Mesenchymal stem cell (in vitro differentiated cells and primary cell): Measurements from ENCODE around the gene AGAP2.

ENCODE experiments used
- DNase-seq: peaks from one replicate; pipeline ENCODE4 v3.0.0-alpha.2; 2013
- H2AFZ ChIP-seq: one replicate; pipeline ENCODE4 v1.6.1; 2013; ENCODE audit warnings: low read depth, mild to moderate bottlenecking, control low read depth, inconsistent platforms, low read length, moderate library complexity
- H2AK5ac ChIP-seq: 2 replicates; pipeline ENCODE4 v1.6.1; 2013; ENCODE audit warnings: low read length, moderate library complexity, mild to moderate bottlenecking, inconsistent platforms; ENCODE audit not compliant: severe bottlenecking
- H2BK120ac ChIP-seq: one replicate; pipeline ENCODE4 v1.6.1; 2013; ENCODE audit warnings: low read depth, mild to moderate bottlenecking, inconsistent platforms, low read length, moderate library complexity
- H2BK12ac ChIP-seq, 2 experiments: one replicate each; pipeline ENCODE4 v1.6.1; 2013; ENCODE audit warnings: inconsistent platforms in 2 of 2, low read length in 2 of 2, mild to moderate bottlenecking in 2 of 2, moderate library complexity in 2 of 2, control low read depth in 1 of 2
- H2BK15ac ChIP-seq: one replicate; pipeline ENCODE4 v1.6.1; 2013; ENCODE audit warnings: mild to moderate bottlenecking, low read depth, inconsistent platforms; ENCODE audit not compliant: poor library complexity, severe bottlenecking
- H2BK5ac ChIP-seq: 2 replicates; pipeline ENCODE4 v1.6.1; 2013; ENCODE audit warnings: low read depth, mild to moderate bottlenecking, low read length, control low read depth, inconsistent platforms; ENCODE audit not compliant: poor library complexity, severe bottlenecking
- H3K14ac ChIP-seq, 2 experiments: one replicate each; pipeline ENCODE4 v1.6.1; 2013; ENCODE audit warnings: inconsistent platforms in 2 of 2, low read length in 2 of 2, control low read depth in 1 of 2, mild to moderate bottlenecking in 1 of 2, moderate library complexity in 1 of 2
- H3K18ac ChIP-seq, 2 experiments: one replicate each; pipeline ENCODE4 v1.6.1; 2013; ENCODE audit warnings: inconsistent platforms in 2 of 2, low read length in 2 of 2, control low read depth in 1 of 2, low read depth in 1 of 2, mild to moderate bottlenecking in 1 of 2
- H3K23ac ChIP-seq, 2 experiments: one replicate each; pipeline ENCODE4 v1.6.1; 2013; ENCODE audit warnings: inconsistent platforms in 2 of 2, low read length in 2 of 2, mild to moderate bottlenecking in 2 of 2, moderate library complexity in 2 of 2, control low read depth in 1 of 2
- H3K27ac ChIP-seq: 2 replicates; pipeline ENCODE4 v1.5.1; 2013; ENCODE audit warnings: mild to moderate bottlenecking, moderate library complexity, low read length, control low read depth, inconsistent platforms; ENCODE audit not compliant: poor library complexity, severe bottlenecking
- H3K27me3 ChIP-seq, 2 experiments: 2 replicates each; pipeline versions ENCODE4 v1.6.1 to v1.7.0; 2013; ENCODE audit warnings: low read length in 2 of 2, mild to moderate bottlenecking in 2 of 2, moderate library complexity in 2 of 2, control low read depth in 1 of 2, inconsistent platforms in 1 of 2; ENCODE audit not compliant: control insufficient read depth in 1 of 2, insufficient read depth in 1 of 2
- H3K36me3 ChIP-seq, 2 experiments: 2 replicates each; pipeline versions ENCODE4 v1.6.1 to v1.7.0; 2013; ENCODE audit warnings: low read length in 2 of 2, control low read depth in 1 of 2, inconsistent platforms in 1 of 2, low read depth in 1 of 2, mild to moderate bottlenecking in 1 of 2; ENCODE audit not compliant: insufficient read depth in 2 of 2, control insufficient read depth in 1 of 2
- H3K4ac ChIP-seq, 2 experiments: one replicate each; pipeline ENCODE4 v1.6.1; 2013; ENCODE audit warnings: inconsistent platforms in 2 of 2, low read length in 2 of 2, mild to moderate bottlenecking in 2 of 2, moderate library complexity in 2 of 2, control low read depth in 1 of 2, low read depth in 1 of 2
- H3K4me1 ChIP-seq: 2 replicates; pipeline ENCODE4 v1.6.1; 2013; ENCODE audit warnings: low read depth, low read length, control low read depth; ENCODE audit not compliant: control insufficient read depth, insufficient read depth
- H3K4me2 ChIP-seq: 2 replicates; pipeline ENCODE4 v1.6.1; 2013; ENCODE audit warnings: low read length, mild to moderate bottlenecking, inconsistent platforms; ENCODE audit not compliant: poor library complexity, severe bottlenecking
- H3K4me3 ChIP-seq, 2 experiments: 2 replicates each; pipeline versions ENCODE4 v1.5.1 to v1.7.0; 2013; ENCODE audit warnings: low read length in 2 of 2, mild to moderate bottlenecking in 2 of 2, control low read depth in 1 of 2, low read depth in 1 of 2; ENCODE audit not compliant: insufficient read depth in 1 of 2
- H3K79me1 ChIP-seq: replicated peaks from 2 replicates; pipeline ENCODE4 v1.6.1; 2013; ENCODE audit warnings: mild to moderate bottlenecking, control low read depth, low read length, inconsistent platforms; ENCODE audit not compliant: poor library complexity, severe bottlenecking
- H3K9ac ChIP-seq: 2 replicates; pipeline ENCODE4 v1.7.0; 2013; ENCODE audit warnings: mild to moderate bottlenecking, low read length, moderate library complexity
- H3K9me3 ChIP-seq: 2 replicates; pipeline ENCODE4 v1.7.0; 2013; ENCODE audit warnings: mild to moderate bottlenecking, low read length; ENCODE audit not compliant: control insufficient read depth
- H4K8ac ChIP-seq: one replicate; pipeline ENCODE4 v1.6.1; 2013; ENCODE audit warnings: inconsistent platforms, mild to moderate bottlenecking, low read length, moderate library complexity
- H4K91ac ChIP-seq: one replicate; pipeline ENCODE4 v1.6.1; 2013; ENCODE audit warnings: mild to moderate bottlenecking, low read length, inconsistent platforms
- WGBS: methylation state at CpG from one replicate; pipeline ENCODE4 v1.1.7; 2013; ENCODE audit warnings: mixed read lengths; 5-methylcytosine and 5-hydroxymethylcytosine counted together

Gene AGAP2

GRCh38 chr12:57727758-57728395 is 10.7 kb downstream of the AGAP2 start:
- no peak overlapping the region for H4K91ac ChIP-seq
- H3K79me1 ChIP-seq, result no peaks in the 10 kb centered on the region
- no peak overlapping the region for H3K23ac ChIP-seq
- H3K9ac ChIP-seq, result no peak overlapping the region
- H3K18ac ChIP-seq, result no peak overlapping the region
- no peak overlapping the region for H3K27ac ChIP-seq
- 33% methylated on average over 16 of the region's 21 CpGs for WGBS
- no peak overlapping the region for H2BK120ac ChIP-seq
- no peak overlapping the region for H2AFZ ChIP-seq
- peaks cover 0 to 4% of the 10 kb centered on the region in 2 experiments for H3K36me3 ChIP-seq
- H3K4me1 ChIP-seq, result peaks cover 21% of the 10 kb centered on the region
- no peak overlapping the region for H2BK12ac ChIP-seq
- no peaks in the 10 kb centered on the region for H3K9me3 ChIP-seq
- no peak overlapping the region for H4K8ac ChIP-seq
- no peak overlapping the region for H3K4me2 ChIP-seq
- H3K4ac ChIP-seq, result no peak overlapping the region
- no peak overlapping the region for H3K4me3 ChIP-seq
- H2AK5ac ChIP-seq, result no peak overlapping the region
- no peak overlapping the region for H3K14ac ChIP-seq
- H2BK5ac ChIP-seq, result no peak overlapping the region
- peaks cover 66 to 80% of the 10 kb centered on the region in 2 experiments for H3K27me3 ChIP-seq
- no peak for DNase-seq
- H2BK15ac ChIP-seq, result no peak overlapping the region

GRCh38 chr12:57726884-57727757 is 11.4 kb downstream of the AGAP2 start:
- Histone ChIP-seq H3K18ac (peak overlapping the region; percentile 73 to 97), H2AFZ (peak overlapping the region; percentile 74), H3K27me3 (peaks cover 59 to 73% of the 10 kb centered on the region in 2 experiments), H2BK15ac (peak overlapping the region; percentile 12), H3K14ac (peak overlapping the region in 1 of 2 experiments; percentile 78), H2BK120ac (no peak overlapping the region), H4K91ac (peak overlapping the region; percentile 52), H3K4me2 (peak overlapping the region; percentile 88), H3K4me1 (peaks cover 21% of the 10 kb centered on the region), H2BK12ac (peak overlapping the region in 1 of 2 experiments; percentile 37), H3K9ac (peak overlapping the region; percentile 93), H3K4me3 (peak overlapping the region; percentile 74 to 93), H3K79me1 (no peaks in the 10 kb centered on the region), H3K27ac (no peak overlapping the region), H3K4ac (peak overlapping the region in 1 of 2 experiments; percentile 75), H2BK5ac (no peak overlapping the region), H3K23ac (no peak overlapping the region), H3K36me3 (peaks cover 0 to 4% of the 10 kb centered on the region in 2 experiments), H4K8ac (peak overlapping the region; percentile 29), H3K9me3 (no peaks in the 10 kb centered on the region), H2AK5ac (no peak overlapping the region)
- DNase-seq, result peak; percentile 56
- WGBS, result 17% methylated on average over 75 of the region's 76 CpGs

- Histone ChIP-seq H2BK5ac (no peak overlapping the region), H3K4me3 (peak overlapping the region; percentile 74 to 93), H2BK12ac (peak overlapping the region in 1 of 2 experiments; percentile 75), H2BK15ac (peak overlapping the region; percentile 50), H4K91ac (peak overlapping the region; percentile 97), H3K23ac (peak overlapping the region in 1 of 2 experiments; percentile 91), H3K36me3 (peaks cover 7 to 11% of the 10 kb centered on the region in 2 experiments), H3K9me3 (no peaks in the 10 kb centered on the region), H4K8ac (peak overlapping the region; percentile 72), H3K4ac (peak overlapping the region; percentile 61 to 75), H3K14ac (peak overlapping the region in 1 of 2 experiments; percentile 93), H3K27me3 (peaks cover 51 to 65% of the 10 kb centered on the region in 2 experiments), H3K18ac (peak overlapping the region; percentile 73 to 97), H3K9ac (peak overlapping the region; percentile 93), H3K4me2 (peak overlapping the region; percentile 88), H2AFZ (peak overlapping the region; percentile 74), H3K4me1 (peaks cover 21% of the 10 kb centered on the region), H3K79me1 (no peaks in the 10 kb centered on the region), H3K27ac (no peak overlapping the region), H2AK5ac (no peak overlapping the region), H2BK120ac (peak overlapping the region; percentile 58)
- peak; percentile 83 for DNase-seq
- WGBS, result under 1% methylated on average over 43 of the region's 79 CpGs
Observed at GRCh38 chr12:57726151-57726883, 12.2 kb downstream of the AGAP2 start.
